ENCODE data around the gene CFAP69. TPM values are rescaled to one million over a fixed set of nuclear protein-coding genes. Genes with fewer than 3 reads are reported as not detected.

CFAP69 gene
- total and polyA plus RNA-seq, 10 of the 15 experiments (the other 5 are each of a cell fraction or from before 2014, with no cell fraction given) = 0.11 to 3.1 (median 0.48) TPM; not detected in 1

DNA sequence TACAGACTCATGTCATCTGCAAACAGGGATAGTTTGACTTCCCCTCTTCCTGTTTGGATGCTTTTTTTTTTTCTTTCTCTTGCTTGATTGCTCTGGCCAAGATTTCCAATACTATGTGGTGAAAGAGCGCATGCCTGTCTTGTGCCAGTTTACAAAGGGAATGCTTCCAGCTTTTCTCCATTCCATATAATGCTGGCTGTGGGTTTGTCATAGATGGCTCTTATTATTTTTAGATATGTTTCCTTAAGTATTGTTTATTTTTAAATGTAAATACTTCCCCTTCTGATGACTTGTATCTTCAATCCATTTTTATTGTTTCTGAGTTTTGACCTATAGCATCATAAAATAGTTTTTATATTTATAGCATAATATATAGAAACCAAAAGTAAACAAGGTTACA lies 58.3 kb downstream of the CFAP69 start (continued):
- TF ChIP-seq ZNF687 (IDR thresholded peaks at IDR 0.05) (no peak), MEF2B (IDR thresholded peaks at IDR 0.05; ENCODE audit: partially characterized antibody, poor library complexity, severe bottlenecking) (no peak), POLR2AphosphoS5 (IDR thresholded peaks at IDR 0.05; ENCODE audit: low read length) (no peak), SREBF1 (IDR thresholded peaks at IDR 0.05; ENCODE audit: low read length) (no peak), POLR2AphosphoS2 (IDR thresholded peaks at IDR 0.05; ENCODE audit: low read depth, low read length) (no peak), IRF4 (IDR thresholded peaks at IDR 0.05; ENCODE audit: low read depth, low read length) (no peak), MEF2A (IDR thresholded peaks at IDR 0.05; ENCODE audit: insufficient read depth, low read depth, low read length) (no peak), ZSCAN29 (IDR thresholded peaks at IDR 0.05) (no peak), RB1 (IDR thresholded peaks at IDR 0.05; ENCODE audit: borderline replicate concordance) (no peak), BCL11A (IDR thresholded peaks at IDR 0.05; ENCODE audit: low read depth, low read length) (no peak)

- H3K9ac ChIP-seq (ENCODE audit: control insufficient read depth, insufficient read depth, low read length) = no peak overlapping the region
- intact Hi-C loops (cut with micrococcal nuclease; ENCODE audit: unreplicated experiment) (no loop called here), in situ Hi-C loops (cut with MboI) (no loop called here)
- RAD21 ChIA-PET (ENCODE audit: unreplicated experiment) = no interaction called here
- H4K20me1 ChIP-seq (ENCODE audit: control insufficient read depth, insufficient read depth) = no peaks in the 10 kb centered on the region
- H3K27me3 ChIP-seq (replicated peaks in 1 of 2; ENCODE audit: control insufficient read depth in 2 of 2, insufficient read depth in 2 of 2, low read length in 1 of 2) = no peaks in the 10 kb centered on the region
- DNase-seq (ENCODE audit: low read depth, low spot score) (no peak), FAIRE-seq (no peak), ATAC-seq (no peak)
- H3K4me3 ChIP-seq = no peak overlapping the region
- no peaks in the 10 kb centered on the region for H3K79me2 ChIP-seq (ENCODE audit: control insufficient read depth, insufficient read depth, low read length)
- H3K4me2 ChIP-seq (ENCODE audit: control insufficient read depth, insufficient read depth) = no peak overlapping the region
- H3K36me3 ChIP-seq (ENCODE audit: control insufficient read depth in 2 of 2, insufficient read depth in 2 of 2, low read length in 1 of 2) = no peaks in the 10 kb centered on the region
- H3K4me1 ChIP-seq (ENCODE audit: control insufficient read depth, insufficient read depth, low read length) = no peaks in the 10 kb centered on the region
- BruUV-seq (replicated peaks) = no TSS peak
- TF ChIP-seq NRF1 (conservative IDR thresholded peaks at IDR 0.05; ENCODE audit: low read depth, low read length) (no peak), CHD1 (IDR thresholded peaks at IDR 0.05; ENCODE audit: low read depth, low read length) (no peak), SKIL (IDR thresholded peaks at IDR 0.05; ENCODE audit: low read depth, poor library complexity, severe bottlenecking) (no peak), ZBED1 (IDR thresholded peaks at IDR 0.05; ENCODE audit: borderline replicate concordance) (no peak), NBN (IDR thresholded peaks at IDR 0.05) (no peak), IKZF2 (IDR thresholded peaks at IDR 0.05) (no peak), TAF1 (IDR thresholded peaks at IDR 0.05; ENCODE audit: borderline replicate concordance, low read depth, low read length) (no peak), NFIC (IDR thresholded peaks at IDR 0.05; ENCODE audit: low read depth, low read length) (no peak), HDAC2 (IDR thresholded peaks at IDR 0.05) (no peak)
- no peak overlapping the region for H3K27ac ChIP-seq (ENCODE audit: control insufficient read depth, insufficient read depth)
- POLR2A ChIA-PET = no interaction called here
- CTCF ChIA-PET = interaction anchor here (0.7 to 7.0 kb wide), 7 partner anchors 11 to 146 kb away, joined by 3 to 121 read pairs (median 3); no protein-coding TSS in a partner anchor
- SMC1A ChIA-PET (ENCODE audit: uncharacterized antibody, unreplicated experiment) = interaction anchor here (0.7 to 2.0 kb wide), 4 partner anchors 10 to 112 kb away, joined by 3 to 7 read pairs (median 4); no protein-coding TSS in a partner anchor
- WGBS (ENCODE audit: insufficient coverage, insufficient replicate concordance, low lambda C conversion rate, missing lambda C conversion rate) = 38% methylated on average over 5 of the region's 5 CpGs
- no peak overlapping the region for H2AFZ ChIP-seq (ENCODE audit: control insufficient read depth, low read depth, low read length)
- no peaks in the 10 kb centered on the region for H3K9me3 ChIP-seq (replicated peaks; ENCODE audit: control insufficient read depth, insufficient read depth, low read length)
Measured at GRCh38 chr7:90309872-90310271, 64.9 kb downstream of the CFAP69 start.

All from GM12878 (cell line).